ENCODE data around the gene USP46.

The USP46 gene

GRCh38 chr4:52659001-52659721, at the start of gene USP46:
USP46 (minus strand) TSS chr4:52659301; CDS start chr4:52659150, 151 bp downstream.
- DNase-seq, result peak; percentile 75

- no peak for DNase-seq
Observed at GRCh38 chr4:52704661-52705060, 45.6 kb upstream of the USP46 start.

- DNase-seq, result no peak
Observed at GRCh38 chr4:52704133-52704532, 45.0 kb upstream of the USP46 start.

DNA sequence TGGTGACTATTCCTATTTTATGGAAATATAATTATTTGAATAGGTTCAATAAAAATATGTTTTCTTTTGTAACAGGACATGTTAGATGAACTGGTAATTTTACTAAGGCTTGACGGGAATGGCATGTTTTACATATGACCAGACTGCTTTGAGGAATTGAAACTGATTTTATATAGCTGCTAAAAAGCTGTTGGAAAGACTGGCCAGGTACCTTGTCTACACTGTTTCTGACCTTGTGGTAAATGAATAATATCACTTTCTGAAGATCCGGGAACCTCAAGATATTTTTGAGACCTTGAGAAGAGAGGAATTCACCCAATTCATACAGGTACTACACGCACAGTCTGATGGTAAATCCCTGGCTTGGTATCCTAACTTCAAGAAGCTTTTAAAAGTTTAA, 42.1 kb upstream of the USP46 start:
- no peak for DNase-seq

DNA sequence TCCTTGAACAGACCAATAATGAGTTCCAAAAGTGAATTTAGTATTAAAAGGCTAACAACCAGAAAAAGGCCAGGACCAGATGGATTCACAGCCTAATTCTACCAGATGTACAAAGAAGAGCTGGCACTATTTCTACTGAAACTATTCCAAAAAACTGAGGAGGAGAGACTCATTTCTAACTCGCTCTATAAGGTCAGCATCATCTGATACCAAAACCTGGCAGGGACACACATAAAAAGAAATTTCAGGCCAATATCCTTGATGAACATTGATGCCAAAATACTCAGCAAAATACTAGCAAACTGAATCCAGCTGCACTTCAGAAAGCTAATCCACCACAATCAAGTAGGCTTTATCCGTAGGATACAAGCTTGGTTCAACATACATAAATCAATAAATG, 35.8 kb upstream of the USP46 start:
- no peak for DNase-seq

DNA sequence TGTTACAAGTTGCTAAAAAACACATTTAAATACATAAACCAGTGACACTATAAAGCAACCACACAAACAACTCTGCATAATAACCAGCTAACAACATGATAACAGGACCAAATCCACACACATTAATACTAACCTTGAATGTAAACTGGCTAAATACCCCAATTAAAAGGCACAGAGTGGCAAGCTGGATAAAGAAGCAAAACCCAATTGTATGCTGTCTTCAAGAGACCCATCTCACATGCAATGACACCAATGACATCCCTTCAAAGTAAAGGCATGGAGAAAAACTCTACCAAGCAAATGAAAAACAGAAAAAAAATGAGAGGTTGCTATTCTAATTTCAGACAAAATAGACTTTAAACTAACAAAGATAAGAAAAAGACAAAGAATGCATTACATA, 34.4 kb upstream of the USP46 start:
- DNase-seq, result no peak

- no peak for DNase-seq
Observed at GRCh38 chr4:52689096-52689495, 30.0 kb upstream of the USP46 start.

DNA sequence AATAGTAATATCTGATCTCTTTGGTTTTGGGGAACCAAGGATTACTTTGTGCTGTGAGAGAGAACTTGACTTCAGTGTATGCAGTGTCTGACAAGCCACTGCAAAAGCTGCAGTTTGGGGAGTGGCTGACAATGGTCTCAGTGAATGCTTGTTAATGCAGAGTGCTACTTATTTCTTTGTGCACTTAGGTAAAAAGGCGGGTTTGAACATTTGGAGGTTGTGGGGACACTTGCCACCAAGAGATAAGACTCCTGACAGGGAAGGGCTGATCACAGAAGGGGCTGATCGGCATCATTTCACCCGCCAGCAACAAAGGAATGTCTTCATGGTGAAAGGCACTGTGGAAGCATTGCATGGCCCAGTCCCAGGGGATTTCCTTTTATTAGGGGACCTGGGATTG, 28.6 kb upstream of the USP46 start:
- DNase-seq, result no peak

- DNase-seq, result no peak
Observed at GRCh38 chr4:52685316-52685715, 26.2 kb upstream of the USP46 start.

- no peak for DNase-seq
Observed at GRCh38 chr4:52684896-52685295, 25.8 kb upstream of the USP46 start.

DNA sequence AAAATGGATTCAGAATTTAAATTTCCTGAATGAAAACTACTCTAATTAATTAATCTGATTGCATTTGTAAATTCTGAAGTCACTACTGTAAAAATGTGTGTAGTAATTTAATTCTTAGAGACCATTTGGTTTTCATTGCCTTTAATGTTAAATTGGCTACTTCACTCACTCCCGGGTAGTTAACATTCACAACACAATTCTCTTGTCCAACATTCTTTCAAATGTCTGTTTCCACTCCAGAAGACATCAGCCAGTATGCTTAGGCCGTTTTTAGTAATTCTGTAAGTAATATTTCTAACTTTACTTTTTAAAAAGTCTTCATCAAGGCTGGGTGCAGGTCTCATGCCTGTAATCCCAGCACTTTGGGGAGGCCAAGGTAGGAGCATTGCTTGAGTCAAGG, 21.3 kb upstream of the USP46 start:
- DNase-seq, result no peak

DNA sequence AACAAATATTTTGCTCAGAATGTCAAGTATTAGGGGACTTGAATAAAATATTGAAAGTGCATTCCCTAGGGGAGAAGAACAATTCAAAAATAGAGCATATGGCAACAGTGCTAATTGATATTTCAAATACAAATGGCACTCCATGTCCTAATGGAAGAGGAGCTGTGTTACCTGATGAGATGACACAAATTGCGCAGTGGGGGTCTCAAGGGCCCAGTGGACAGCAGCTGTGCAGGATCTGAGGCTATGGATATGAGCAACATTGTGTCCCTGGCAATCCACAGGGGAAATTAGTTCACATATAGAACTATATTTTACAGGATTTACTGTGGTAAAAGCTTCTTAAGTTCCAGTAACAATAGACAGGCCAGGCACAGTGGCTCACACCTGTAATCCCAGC, 17.4 kb upstream of the USP46 start:
- DNase-seq, result no peak

GRCh38 chr4:52675111-52675510, 16.0 kb upstream of the USP46 start:
- DNase-seq, result no peak

DNA sequence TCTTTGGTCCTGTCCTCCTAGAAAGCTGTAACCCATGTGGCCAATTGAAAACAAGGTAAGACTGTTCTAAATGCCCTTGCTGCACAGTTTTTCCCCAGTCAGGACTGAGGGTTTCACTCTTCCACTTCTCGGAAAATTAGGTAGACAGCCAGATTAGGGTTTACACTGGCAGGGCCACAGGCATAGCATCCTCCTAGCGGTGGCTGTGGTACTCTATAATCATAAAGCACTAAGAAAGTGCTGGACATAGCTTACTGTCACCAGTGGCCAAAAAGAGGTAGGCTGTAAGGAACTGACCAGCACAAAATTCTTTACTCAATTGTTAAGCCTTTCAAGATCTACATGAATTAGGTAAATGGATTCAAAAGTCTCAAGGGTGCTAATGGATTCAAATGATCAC, 11.6 kb upstream of the USP46 start:
- no peak for DNase-seq

GRCh38 chr4:52670121-52670520, 11.0 kb upstream of the USP46 start:
- no peak for DNase-seq

- peak; percentile 3 for DNase-seq
Observed at GRCh38 chr4:52665592-52665991, 6.5 kb upstream of the USP46 start.

GRCh38 chr4:52664479-52664878, 5.4 kb upstream of the USP46 start:
- DNase-seq, result no peak

GRCh38 chr4:52661966-52662690, 3.0 kb upstream of the USP46 start:
- no peak for DNase-seq

DNA sequence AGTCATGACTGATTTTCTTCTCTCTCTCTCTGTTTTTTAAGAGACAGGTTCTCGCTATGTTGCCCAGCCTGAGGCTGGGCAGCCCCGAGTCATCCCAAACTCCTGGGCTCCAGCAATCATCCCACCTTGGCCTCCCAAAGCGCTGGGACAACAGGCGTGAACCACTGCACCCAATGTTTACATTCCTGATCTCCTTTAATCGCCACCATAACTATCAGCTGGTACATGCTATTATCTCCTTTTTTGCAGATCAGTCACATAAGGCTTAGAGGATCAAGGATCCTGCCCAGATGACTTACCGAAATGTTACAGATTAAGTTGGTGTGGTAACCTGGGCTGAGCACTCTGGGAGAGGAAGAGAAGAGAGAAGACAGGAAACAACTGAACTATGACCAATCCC, 1.5 kb upstream of the USP46 start:
- no peak for DNase-seq

DNA sequence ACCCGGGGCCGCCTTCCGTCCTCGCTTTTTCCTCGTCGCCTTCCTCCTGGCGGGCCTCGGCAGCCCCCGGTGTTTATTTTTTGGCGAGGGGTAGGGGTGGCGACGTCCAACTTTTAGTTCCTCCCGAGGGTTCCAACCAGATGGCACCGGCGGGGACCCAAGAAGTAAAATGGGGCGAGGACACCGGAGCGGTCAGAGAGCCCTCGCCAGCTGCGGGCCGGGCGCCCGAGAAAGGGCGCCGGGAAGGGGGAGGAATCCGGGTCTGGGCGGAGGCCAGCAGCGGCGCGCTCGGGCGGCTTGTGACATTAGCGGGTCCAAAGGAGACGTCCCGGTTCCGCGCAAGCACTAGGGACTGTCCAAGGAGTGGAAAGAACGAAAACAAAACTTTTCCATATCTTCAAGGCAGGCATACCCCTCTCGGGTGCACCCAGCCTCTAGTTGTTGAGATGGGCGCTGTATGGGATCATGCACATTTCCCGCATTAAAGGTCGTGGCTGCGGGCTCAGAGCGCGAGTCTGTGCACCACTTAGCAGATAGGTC, 691 bp upstream of the USP46 start:
- peak; percentile 7 for DNase-seq

DNA sequence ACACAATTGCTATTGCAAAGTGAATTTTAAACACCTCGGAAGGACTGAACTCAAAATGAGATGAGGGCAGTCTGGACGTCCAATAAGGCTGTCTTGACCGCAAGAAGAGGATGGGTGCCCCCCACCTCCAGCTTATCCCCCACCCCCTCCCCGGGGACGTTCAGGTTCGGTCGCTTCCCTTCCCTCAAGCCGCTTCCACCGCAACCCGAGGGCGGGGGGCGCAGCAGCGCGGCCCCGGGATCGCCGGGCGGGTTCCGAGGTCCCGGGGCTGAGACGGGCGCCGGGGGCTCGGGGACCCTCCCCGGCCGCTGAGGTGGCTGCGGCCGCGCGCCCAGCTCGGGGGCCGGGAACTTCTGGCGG, 480 bp downstream of the USP46 start:
- no peak for DNase-seq

DNA sequence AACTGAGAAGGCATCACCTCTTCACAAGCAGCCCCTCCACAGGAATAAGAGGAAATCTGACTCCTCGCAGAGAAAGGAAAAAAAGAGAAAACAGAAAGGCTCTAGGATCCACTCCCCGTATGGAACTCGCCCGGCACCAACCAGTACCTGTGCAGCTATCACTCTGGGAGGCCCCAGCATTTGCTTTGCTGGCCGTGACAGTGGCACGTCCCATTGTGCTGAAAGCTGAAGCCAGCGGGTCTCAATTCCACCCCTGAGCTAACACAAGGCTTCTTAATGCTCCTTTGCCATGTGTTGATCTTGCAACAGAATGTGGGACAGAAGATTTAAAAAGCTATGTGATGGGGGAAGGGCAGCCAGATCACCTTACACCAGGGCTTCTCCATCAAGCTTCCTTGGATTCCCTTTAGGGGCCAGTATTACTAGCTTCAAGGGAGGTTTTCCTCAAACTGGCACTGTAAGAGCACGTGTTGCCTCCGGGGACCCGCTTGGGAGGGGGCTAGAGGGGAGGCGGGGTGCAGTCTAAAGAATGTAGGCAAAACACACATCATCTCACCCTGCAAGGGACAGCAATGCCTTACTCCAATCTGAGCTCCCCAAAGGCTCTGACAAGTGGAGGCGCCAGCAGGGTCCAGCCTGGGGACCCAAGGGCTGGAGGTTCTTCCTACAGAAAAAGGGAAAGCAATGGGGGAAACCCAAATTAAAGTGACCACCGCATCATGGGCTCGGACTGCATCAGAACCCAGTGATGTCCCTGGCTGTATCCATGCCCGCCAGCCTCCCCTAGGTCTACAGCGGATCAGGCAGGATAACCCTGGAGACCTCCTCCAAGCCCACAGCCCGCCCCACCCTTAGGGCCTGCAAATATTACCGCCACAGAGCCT, 1.2 kb downstream of the USP46 start:
- no peak for DNase-seq

- no peak for DNase-seq
Observed at GRCh38 chr4:52657292-52657617, 1.8 kb downstream of the USP46 start.

DNA sequence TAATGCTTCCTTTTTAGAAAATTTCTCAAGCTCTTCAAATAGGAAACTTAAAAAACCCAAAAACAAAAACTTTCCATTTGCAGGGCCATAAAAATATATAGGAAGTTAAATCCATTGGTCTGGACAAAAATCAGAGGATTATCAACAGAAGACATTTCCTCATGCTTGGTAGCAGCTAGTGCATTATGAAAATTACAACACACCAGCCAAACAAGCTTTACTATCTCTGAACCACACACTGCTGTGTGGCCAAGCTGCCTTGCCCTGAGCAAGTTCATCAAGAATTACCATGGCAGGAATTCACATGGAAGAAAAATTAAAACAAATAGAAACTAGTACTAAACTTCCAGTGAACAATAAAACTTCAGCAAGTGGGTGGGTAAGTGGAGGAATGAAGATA, 3.6 kb downstream of the USP46 start:
- DNase-seq, result no peak
